HepG2 (cell line): ENCODE results near the gene ST6GALNAC2. TPM values are rescaled to one million over a fixed set of nuclear protein-coding genes. Genes with fewer than 3 reads are reported as not detected.

Experiments used
- ATAC-seq: fragments of 200-7000 bp; cut with Tn5 transposase; 3 replicates; pipeline ENCODE4 v1.9.1; 2020; ENCODE audit warnings: mild to moderate bottlenecking, moderate library complexity
- BruUV-seq: library from RNA; stranded (reverse); fragments of 400-500 nt; replicated peaks from 2 replicates; lab custom pipeline; 2021; lab: Mats Ljungman, UMichigan
- CTCF ChIA-PET: fragments of 300-600 bp; formaldehyde crosslinking; extraction: SDS; loops from one replicate; lab custom pipeline; 2021; ENCODE audit warnings: low total read pairs, inconsistent platforms, low intra/inter-chr PET ratio; lab: Yijun Ruan, JAX
- POLR2A ChIA-PET: fragments of 350-600 bp; sonication (Branson Sonifier 250); formaldehyde crosslinking; loops from one replicate; lab custom pipeline; 2020; ENCODE audit warnings: antibody characterized with exemption, inconsistent platforms; lab: Yijun Ruan, JAX
- DNase-seq: peaks from one replicate; pipeline ENCODE4 v3.0.0-alpha.2; 2015; ENCODE audit warnings: low spot score
- FAIRE-seq: peaks from 3 replicates; lab custom pipeline; 2011; peaks lifted over from hg19 to GRCh38; lab: Jason Lieb, UNC
- H2AFZ ChIP-seq: one replicate; pipeline ENCODE4 v1.6.1; 2011; ENCODE audit warnings: low read length, inconsistent platforms
- H3K27ac ChIP-seq: fragments of 300-600 bp; 3 replicates; pipeline ENCODE4 v1.8.0; 2011; ENCODE audit warnings: mixed run types, mild to moderate bottlenecking, mixed read lengths, low read length, inconsistent platforms; ENCODE audit not compliant: insufficient read depth; ENCODE audit errors: extremely low read length
- H3K27me3 ChIP-seq, 2 experiments: fragments of 200-600 bp in 1 of 2; 2 replicates in 1 of 2; 3 replicates in 1 of 2; pipeline versions ENCODE4 v1.6.0 to v1.8.0; 2011; ENCODE audit warnings: low read length in 2 of 2, mild to moderate bottlenecking in 2 of 2, moderate library complexity in 2 of 2, inconsistent platforms in 1 of 2; ENCODE audit not compliant: insufficient read depth in 2 of 2, control insufficient read depth in 1 of 2
- H3K36me3 ChIP-seq, 2 experiments: fragments of 200-600 bp in 1 of 2; replicated peaks in 1 of 2; 2 replicates in 1 of 2; 3 replicates in 1 of 2; pipeline versions ENCODE4 v1.5.1 to v1.8.0; 2011; ENCODE audit warnings: low read length in 2 of 2, inconsistent platforms in 1 of 2; ENCODE audit not compliant: insufficient read depth in 2 of 2, control insufficient read depth in 1 of 2
- H3K4me1 ChIP-seq: 2 replicates; pipeline ENCODE4 v1.5.1; 2012; ENCODE audit warnings: low read length, inconsistent platforms; ENCODE audit not compliant: insufficient read depth
- H3K4me2 ChIP-seq: 2 replicates; pipeline ENCODE4 v1.6.0; 2011; ENCODE audit warnings: low read depth, low read length, inconsistent platforms
- H3K4me3 ChIP-seq, 3 experiments: fragments of 200-600 bp in 1 of 3; sonication (generic), shearing (Covaris generic) in 1 of 3; replicated peaks in 1 of 3; 2 replicates each; pipeline ENCODE4 v1.5.1; 2011 to 2016; ENCODE audit warnings: low read length in 3 of 3, inconsistent platforms in 2 of 3, low read depth in 2 of 3, mild to moderate bottlenecking in 2 of 3, control low read depth in 1 of 3, mixed read lengths in 1 of 3; ENCODE audit not compliant: insufficient read depth in 1 of 3
- H3K79me2 ChIP-seq: one replicate; pipeline ENCODE4 v1.6.1; 2011; ENCODE audit warnings: low read length, inconsistent platforms; ENCODE audit not compliant: insufficient read depth
- H3K9ac ChIP-seq: 2 replicates; pipeline ENCODE4 v1.6.0; 2011; ENCODE audit warnings: mild to moderate bottlenecking, low read depth, low read length, inconsistent platforms; ENCODE audit not compliant: insufficient read depth
- H3K9me3 ChIP-seq: 2 replicates; pipeline ENCODE4 v1.5.1; 2012; ENCODE audit warnings: mild to moderate bottlenecking, low read length
- H4K20me1 ChIP-seq: 2 replicates; pipeline ENCODE4 v1.6.0; 2011; ENCODE audit warnings: inconsistent platforms, mild to moderate bottlenecking, low read length, moderate library complexity; ENCODE audit not compliant: insufficient read depth
- ADNP ChIP-seq: sonication (generic); formaldehyde crosslinking; IDR thresholded peaks from 2 replicates; pipeline ENCODE4 v1.4.0; 2020; ENCODE audit warnings: missing genetic modification reagents
- ARHGAP35 ChIP-seq: sonication (generic); formaldehyde crosslinking; IDR thresholded peaks from 2 replicates; pipeline ENCODE4 v1.9.0; 2022; ENCODE audit warnings: mild to moderate bottlenecking, inconsistent platforms, moderate library complexity, missing genetic modification reagents, borderline replicate concordance
- BRCA1 ChIP-seq: sonication (generic); formaldehyde crosslinking; IDR thresholded peaks from 2 replicates; pipeline ENCODE4 v1.4.0; 2020; ENCODE audit warnings: missing genetic modification reagents
- CENPT ChIP-seq: sonication (generic); formaldehyde crosslinking; IDR thresholded peaks from 2 replicates; pipeline ENCODE4 v1.8.0; 2022; ENCODE audit warnings: low read depth, mild to moderate bottlenecking, moderate library complexity, missing genetic modification reagents
- ERF ChIP-seq: IDR thresholded peaks from 2 replicates; pipeline ENCODE4 v1.6.1; 2018; ENCODE audit warnings: missing biosample characterization, missing genetic modification reagents
- HOXA3 ChIP-seq: sonication (generic); formaldehyde crosslinking; IDR thresholded peaks from 2 replicates; pipeline ENCODE4 v1.5.0; 2020; ENCODE audit warnings: missing genetic modification reagents
- SALL1 ChIP-seq: sonication (generic); formaldehyde crosslinking; IDR thresholded peaks from 2 replicates; pipeline ENCODE4 v1.8.0; 2022; ENCODE audit warnings: mild to moderate bottlenecking, missing genetic modification reagents
- TAF1 ChIP-seq: sonication (generic); formaldehyde crosslinking; IDR thresholded peaks from 2 replicates; pipeline ENCODE4 v1.4.0; 2020; ENCODE audit warnings: missing genetic modification reagents
- ZNF331 ChIP-seq: sonication (generic); formaldehyde crosslinking; IDR thresholded peaks from 2 replicates; pipeline ENCODE4 v1.4.0; 2020; ENCODE audit warnings: missing genetic modification reagents
- ZNF605 ChIP-seq: sonication (generic); formaldehyde crosslinking; IDR thresholded peaks from 2 replicates; pipeline ENCODE4 v1.8.0; 2022; ENCODE audit warnings: mild to moderate bottlenecking, missing genetic modification reagents
- ZNF615 ChIP-seq: sonication (generic); formaldehyde crosslinking; IDR thresholded peaks from 2 replicates; pipeline ENCODE4 v1.5.0; 2020; ENCODE audit warnings: mild to moderate bottlenecking, missing genetic modification reagents, borderline replicate concordance
- ZSCAN22 ChIP-seq: sonication (generic); formaldehyde crosslinking; IDR thresholded peaks from 2 replicates; pipeline ENCODE4 v1.4.0; 2020; ENCODE audit warnings: mild to moderate bottlenecking, missing genetic modification reagents
- WGBS: methylation state at CpG from one replicate; pipeline ENCODE4 v1.1.6; 2017; ENCODE audit warnings: low lambda C conversion rate; 5-methylcytosine and 5-hydroxymethylcytosine counted together
- in situ Hi-C: cut with HindIII; loops from 2 replicates; pipeline ENCODE4 v1.10.0; 2017; ENCODE audit warnings: low pct_unique_long_range_greater_than_20kb; ENCODE audit not compliant: extremely low pct_ligation_motif_present
- intact Hi-C: fragments of 100-400 bp; cut with micrococcal nuclease; formaldehyde crosslinking; loops from one replicate; pipeline ENCODE4 v1.10.0; 2022; ENCODE audit not compliant: unreplicated experiment
- polyA plus RNA-seq, 8 experiments: library from polyadenylated mRNA; depleted of rRNA in 3 of 8; stranded (reverse) in 7 of 8; unstranded in 1 of 8; fragments of >200 nt; fragmentation: Illumina TruSeq in 4 of 8; extraction: Trizol in 4 of 8; gene quantifications; 2 replicates each; pipeline versions ENCODE4 v1.2.1 to v1.2.3, GENCODE V29; 2011 to 2016; ENCODE audit warnings: low read depth in 4 of 8, missing spikeins in 1 of 8, mixed read lengths in 1 of 8; ENCODE audit not compliant: insufficient read depth in 1 of 8
- total RNA-seq, 5 experiments: library from RNA; depleted of rRNA; stranded (reverse); fragments of >200 nt; fragmentation: Illumina TruSeq; extraction: Trizol; gene quantifications; 2 replicates each; pipeline ENCODE4 v1.2.3, GENCODE V29; 2016; ENCODE audit warnings: low read depth in 1 of 5
- TF ChIP-seq, protein P1 (sequence below): sonication (generic); IDR thresholded peaks from 2 replicates; pipeline ENCODE4 v1.6.1; 2016; ENCODE audit warnings: low read depth, borderline replicate concordance
- TF ChIP-seq, protein P2 (sequence below): sonication (generic); formaldehyde crosslinking; IDR thresholded peaks from 2 replicates; pipeline ENCODE4 v1.5.0; 2020; ENCODE audit warnings: missing genetic modification reagents, mild to moderate bottlenecking, borderline replicate concordance
- TF ChIP-seq, protein P3 (sequence below): sonication (generic); formaldehyde crosslinking; IDR thresholded peaks from 2 replicates; pipeline ENCODE4 v1.4.0; 2020; ENCODE audit warnings: missing genetic modification reagents
- TF ChIP-seq, protein P4 (sequence below): sonication (generic); formaldehyde crosslinking; IDR thresholded peaks from 2 replicates; pipeline ENCODE4 v1.4.0; 2020; ENCODE audit warnings: missing genetic modification reagents
- TF ChIP-seq, protein P5 (sequence below): sonication (generic); formaldehyde crosslinking; IDR thresholded peaks from 2 replicates; pipeline ENCODE4 v1.5.0; 2020; ENCODE audit warnings: missing genetic modification reagents

The ST6GALNAC2 gene
- total and polyA plus RNA-seq, 2 of the 13 experiments (the other 11 are each of a cell fraction or from before 2014, with no cell fraction given): 0.12 to 0.49 TPM

DNA sequence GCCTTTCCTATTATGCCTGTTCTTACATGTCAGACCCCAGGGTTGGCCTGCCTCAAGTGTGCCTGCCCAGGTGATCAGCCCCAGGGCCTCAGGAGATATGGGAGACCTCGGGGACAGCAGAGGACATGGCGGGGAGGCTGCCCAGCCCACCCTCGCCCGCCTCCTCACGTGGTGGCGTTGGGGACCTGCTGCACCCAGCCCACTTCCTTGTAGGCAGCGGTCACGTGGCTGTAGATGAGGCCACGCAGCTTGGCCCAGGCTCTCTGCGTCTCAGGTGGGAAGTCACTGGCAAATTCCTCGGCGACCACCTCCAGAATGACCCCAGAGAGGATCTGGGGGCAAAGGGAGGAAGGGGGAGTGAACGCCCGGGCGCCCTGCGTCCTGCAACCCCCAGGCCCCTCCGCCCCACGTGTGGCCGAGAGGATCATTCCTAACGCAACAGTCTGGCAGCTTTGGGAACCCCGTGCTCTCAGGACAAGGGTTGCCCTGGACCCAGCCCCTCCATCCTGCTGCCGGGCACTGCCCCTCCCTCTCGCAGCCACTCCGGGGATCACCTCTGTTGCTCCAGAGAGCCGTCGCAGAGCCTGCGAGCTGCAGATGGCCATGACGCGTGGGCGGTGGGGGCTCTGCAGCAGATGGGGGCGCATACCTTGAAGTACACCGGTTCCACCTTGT is 54.7 kb downstream of the ST6GALNAC2 start:
- H3K36me3 ChIP-seq: no peaks in the 10 kb centered on the region
- H4K20me1 ChIP-seq: no peaks in the 10 kb centered on the region
- H3K4me1 ChIP-seq: peaks cover 89% of the 10 kb centered on the region
- in situ Hi-C loops: no loop called here
- intact Hi-C loops: no loop called here
- POLR2A ChIA-PET: interaction anchor here (1.2 to 4.0 kb wide), 5 partner anchors 9 to 32 kb away, joined by 3 to 19 read pairs (median 4); partner anchors contain the start of gene PRCD
- H3K9me3 ChIP-seq: no peaks in the 10 kb centered on the region
- H3K9ac ChIP-seq: peak overlapping the region; percentile 29; the same call in 1 of the 2 replicates
- no peaks in the 10 kb centered on the region for H3K79me2 ChIP-seq
- FAIRE-seq (no peak), ATAC-seq (no peak), DNase-seq (no peak)
- no peaks in the 10 kb centered on the region for H3K27me3 ChIP-seq
- CTCF ChIA-PET: no interaction called here
- WGBS: 95% methylated on average over 29 of the region's 32 CpGs
- peak overlapping the region; percentile 48 for H3K4me2 ChIP-seq
- H3K27ac ChIP-seq: peak overlapping the region; percentile 60
- H3K4me3 ChIP-seq: peak overlapping the region in 1 of 3 experiments; percentile 35; a peak in 1 of 6 replicates
- no TSS peak for BruUV-seq
- H2AFZ ChIP-seq: no peak overlapping the region
- TF ChIP-seq ZNF615: no peak
- no peak for TF ChIP-seq ZNF605 (CRISPR knock-in tag)
- TF ChIP-seq TAF1 (CRISPR knock-in tag): 0 out of 2 replicates have a peak, but pooled peaks have one; percentile 24
- TF ChIP-seq HOXA3: no peak; the same call in 1 of the 2 replicates
- no peak for TF ChIP-seq ZNF331 (CRISPR knock-in tag)
- TF ChIP-seq SALL1 (CRISPR knock-in tag): peak; percentile 2; the same call in 1 of the 2 replicates
- TF ChIP-seq, protein P1, sequence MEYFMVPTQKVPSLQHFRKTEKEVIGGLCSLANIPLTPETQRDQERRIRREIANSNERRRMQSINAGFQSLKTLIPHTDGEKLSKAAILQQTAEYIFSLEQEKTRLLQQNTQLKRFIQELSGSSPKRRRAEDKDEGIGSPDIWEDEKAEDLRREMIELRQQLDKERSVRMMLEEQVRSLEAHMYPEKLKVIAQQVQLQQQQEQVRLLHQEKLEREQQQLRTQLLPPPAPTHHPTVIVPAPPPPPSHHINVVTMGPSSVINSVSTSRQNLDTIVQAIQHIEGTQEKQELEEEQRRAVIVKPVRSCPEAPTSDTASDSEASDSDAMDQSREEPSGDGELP: no peak
- no peak for TF ChIP-seq BRCA1
- TF ChIP-seq, protein P2, sequence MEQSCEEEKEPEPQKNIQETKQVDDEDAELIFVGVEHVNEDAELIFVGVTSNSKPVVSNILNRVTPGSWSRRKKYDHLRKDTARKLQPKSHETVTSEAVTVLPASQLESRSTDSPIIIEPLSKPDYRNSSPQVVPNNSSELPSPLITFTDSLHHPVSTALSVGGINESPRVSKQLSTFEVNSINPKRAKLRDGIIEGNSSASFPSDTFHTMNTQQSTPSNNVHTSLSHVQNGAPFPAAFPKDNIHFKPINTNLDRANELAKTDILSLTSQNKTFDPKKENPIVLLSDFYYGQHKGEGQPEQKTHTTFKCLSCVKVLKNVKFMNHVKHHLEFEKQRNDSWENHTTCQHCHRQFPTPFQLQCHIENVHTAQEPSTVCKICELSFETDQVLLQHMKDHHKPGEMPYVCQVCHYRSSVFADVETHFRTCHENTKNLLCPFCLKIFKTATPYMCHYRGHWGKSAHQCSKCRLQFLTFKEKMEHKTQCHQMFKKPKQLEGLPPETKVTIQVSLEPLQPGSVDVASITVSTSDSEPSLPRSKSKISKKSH: peak; percentile 50; the same call in 1 of the 2 replicates
- peak; percentile 20; the same call in 1 of the 2 replicates for TF ChIP-seq ARHGAP35 (CRISPR knock-in tag)
- no peak for TF ChIP-seq ZSCAN22 (CRISPR knock-in tag)
- TF ChIP-seq ADNP (CRISPR knock-in tag): no peak
- TF ChIP-seq ERF (CRISPR knock-in tag): no peak
- TF ChIP-seq CENPT (CRISPR knock-in tag): no peak
- TF ChIP-seq, protein P3, sequence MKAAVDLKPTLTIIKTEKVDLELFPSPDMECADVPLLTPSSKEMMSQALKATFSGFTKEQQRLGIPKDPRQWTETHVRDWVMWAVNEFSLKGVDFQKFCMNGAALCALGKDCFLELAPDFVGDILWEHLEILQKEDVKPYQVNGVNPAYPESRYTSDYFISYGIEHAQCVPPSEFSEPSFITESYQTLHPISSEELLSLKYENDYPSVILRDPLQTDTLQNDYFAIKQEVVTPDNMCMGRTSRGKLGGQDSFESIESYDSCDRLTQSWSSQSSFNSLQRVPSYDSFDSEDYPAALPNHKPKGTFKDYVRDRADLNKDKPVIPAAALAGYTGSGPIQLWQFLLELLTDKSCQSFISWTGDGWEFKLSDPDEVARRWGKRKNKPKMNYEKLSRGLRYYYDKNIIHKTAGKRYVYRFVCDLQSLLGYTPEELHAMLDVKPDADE (CRISPR knock-in tag): no peak
- TF ChIP-seq, protein P4, sequence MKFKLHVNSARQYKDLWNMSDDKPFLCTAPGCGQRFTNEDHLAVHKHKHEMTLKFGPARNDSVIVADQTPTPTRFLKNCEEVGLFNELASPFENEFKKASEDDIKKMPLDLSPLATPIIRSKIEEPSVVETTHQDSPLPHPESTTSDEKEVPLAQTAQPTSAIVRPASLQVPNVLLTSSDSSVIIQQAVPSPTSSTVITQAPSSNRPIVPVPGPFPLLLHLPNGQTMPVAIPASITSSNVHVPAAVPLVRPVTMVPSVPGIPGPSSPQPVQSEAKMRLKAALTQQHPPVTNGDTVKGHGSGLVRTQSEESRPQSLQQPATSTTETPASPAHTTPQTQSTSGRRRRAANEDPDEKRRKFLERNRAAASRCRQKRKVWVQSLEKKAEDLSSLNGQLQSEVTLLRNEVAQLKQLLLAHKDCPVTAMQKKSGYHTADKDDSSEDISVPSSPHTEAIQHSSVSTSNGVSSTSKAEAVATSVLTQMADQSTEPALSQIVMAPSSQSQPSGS (CRISPR knock-in tag): no peak
- TF ChIP-seq, protein P5, sequence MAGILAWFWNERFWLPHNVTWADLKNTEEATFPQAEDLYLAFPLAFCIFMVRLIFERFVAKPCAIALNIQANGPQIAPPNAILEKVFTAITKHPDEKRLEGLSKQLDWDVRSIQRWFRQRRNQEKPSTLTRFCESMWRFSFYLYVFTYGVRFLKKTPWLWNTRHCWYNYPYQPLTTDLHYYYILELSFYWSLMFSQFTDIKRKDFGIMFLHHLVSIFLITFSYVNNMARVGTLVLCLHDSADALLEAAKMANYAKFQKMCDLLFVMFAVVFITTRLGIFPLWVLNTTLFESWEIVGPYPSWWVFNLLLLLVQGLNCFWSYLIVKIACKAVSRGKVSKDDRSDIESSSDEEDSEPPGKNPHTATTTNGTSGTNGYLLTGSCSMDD (CRISPR knock-in tag): 0 out of 2 replicates have a peak, but pooled peaks have one; percentile 16
